Renal cortex interstitium (tissue), 11 donors: Measurements from ENCODE around the gene KIF19. TPM values are rescaled to one million over a fixed set of nuclear protein-coding genes. Genes with fewer than 3 reads are reported as not detected.

Experiments
- DNase-seq, 11 donors: peaks; one replicate each; pipeline ENCODE4 v3.0.0-alpha.2; 2013; ENCODE audit warnings: low read depth in 9 of 11, low spot score in 4 of 11; ENCODE audit errors: extremely low read depth in 1 of 11
- polyA plus RNA-seq, 3 donors: library from polyadenylated mRNA; unstranded; fragments of 120-200 nt; gene quantifications; one replicate each; pipeline ENCODE4 v1.2.1, GENCODE V29; 2013; ENCODE audit not compliant: insufficient read length in 3 of 3

KIF19 gene
- polyA plus RNA-seq, 3 donors = 0.30 to 0.79 (median 0.66) TPM

DNA sequence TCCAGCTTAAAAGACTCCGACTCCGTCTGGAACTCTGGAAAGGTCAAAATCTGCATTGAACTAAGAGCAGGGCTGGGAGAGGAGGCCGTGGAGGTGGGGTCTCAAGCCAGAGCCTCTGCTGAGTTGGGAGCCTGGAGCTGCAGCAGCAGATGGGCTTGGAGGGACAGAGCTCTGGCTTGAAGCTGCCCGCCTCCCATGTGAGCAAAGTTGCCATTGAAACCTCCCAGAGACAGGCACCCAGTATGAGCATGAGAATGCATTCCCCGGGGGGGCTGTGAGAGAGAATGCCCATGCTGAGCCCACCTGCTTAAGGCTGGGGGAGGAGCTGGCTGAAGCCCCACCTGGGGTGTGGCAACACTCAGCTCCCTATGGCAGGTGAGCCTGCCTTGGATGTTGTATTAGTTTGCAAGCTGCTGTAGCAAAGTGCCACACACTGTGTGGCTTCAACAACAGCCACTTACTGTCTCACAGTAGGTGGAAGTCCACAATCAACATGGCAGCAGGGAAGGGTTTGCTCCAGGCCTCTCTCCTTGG, 9.6 kb downstream of the KIF19 start:
- no peak for DNase-seq

DNA sequence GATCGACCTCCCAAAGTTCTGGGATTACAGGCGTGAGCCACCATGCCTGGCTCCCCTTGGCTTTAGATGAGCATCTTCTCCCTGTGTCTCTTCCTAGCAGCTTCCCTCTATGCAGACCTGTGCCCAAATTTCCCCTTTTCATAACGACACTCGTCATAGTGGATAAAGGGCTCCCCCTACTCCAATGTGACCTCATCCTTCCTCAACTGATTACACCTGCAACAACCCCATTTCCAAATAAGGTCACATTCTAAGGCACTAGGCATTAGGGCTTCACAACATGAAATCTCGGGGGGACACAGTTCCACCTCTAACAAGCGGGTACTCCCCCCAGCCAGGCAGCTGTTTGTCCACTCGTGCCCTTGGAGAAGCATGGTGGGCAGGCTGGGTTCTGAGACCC, 10.3 kb downstream of the KIF19 start:
- no peak for DNase-seq

DNA sequence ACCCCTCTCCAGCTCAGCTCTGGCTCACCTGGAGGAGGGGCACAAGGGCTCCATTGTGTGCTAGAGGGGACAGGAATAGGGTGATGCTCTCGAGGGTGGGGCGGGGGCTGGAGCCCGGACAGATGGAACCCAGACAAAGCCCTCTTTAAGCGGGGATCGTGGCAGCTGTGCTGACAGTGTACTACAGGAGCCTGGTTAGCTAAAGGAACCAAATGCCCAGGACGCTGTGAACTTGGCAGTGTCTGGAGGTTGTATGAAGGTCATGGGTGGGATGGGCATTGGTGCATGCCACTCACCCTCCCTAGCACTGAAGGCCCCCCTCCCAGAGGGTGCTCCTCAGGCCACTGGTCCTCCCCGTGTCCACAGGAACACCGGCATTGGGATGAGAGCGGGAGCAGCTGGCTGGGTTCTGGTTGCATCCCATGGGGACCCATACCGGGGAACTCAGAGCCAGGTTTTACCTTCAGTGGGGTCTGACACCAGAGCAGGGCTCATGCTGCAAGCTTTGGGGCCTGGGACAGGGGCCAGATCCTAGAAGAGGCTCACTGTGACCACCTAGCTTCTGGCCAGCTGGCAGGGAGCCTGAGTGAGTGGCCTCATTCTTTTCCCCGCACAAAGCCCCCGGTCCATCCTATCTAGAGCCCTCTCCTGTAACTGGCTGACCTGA, 11.9 kb downstream of the KIF19 start:
- DNase-seq = no peak

DNA sequence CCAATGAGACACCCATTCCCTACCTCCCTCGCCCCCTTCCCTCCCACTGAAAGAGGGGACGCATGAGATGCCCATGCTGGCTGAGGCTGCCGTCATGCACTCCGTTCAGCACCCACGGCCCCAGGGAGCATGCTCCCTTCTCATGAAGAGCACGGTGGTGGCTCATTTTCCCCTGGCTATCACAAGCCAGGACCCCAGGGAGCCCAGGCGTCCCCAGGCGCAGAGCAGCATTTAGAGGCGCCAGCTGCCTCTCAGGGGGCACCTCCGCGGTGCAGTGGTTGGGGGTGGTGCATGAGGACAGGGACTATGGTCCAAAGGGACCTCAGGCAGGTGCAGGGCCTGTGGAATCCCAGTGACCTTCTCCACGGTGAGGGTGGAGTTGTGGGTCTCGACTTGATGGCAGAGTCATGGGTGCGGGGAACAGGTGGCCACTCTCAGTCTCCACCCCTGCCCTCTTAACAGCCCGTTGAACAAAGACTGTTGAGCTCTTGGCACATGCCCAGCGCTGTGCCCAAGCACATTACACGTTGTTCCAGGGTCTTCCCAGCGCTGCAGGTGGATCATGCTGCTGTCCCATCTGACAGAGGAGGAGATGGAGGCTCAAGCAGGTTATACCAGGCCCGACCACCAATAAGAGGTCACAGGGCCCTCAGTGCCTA, 13.6 kb downstream of the KIF19 start:
- DNase-seq = no peak

DNA sequence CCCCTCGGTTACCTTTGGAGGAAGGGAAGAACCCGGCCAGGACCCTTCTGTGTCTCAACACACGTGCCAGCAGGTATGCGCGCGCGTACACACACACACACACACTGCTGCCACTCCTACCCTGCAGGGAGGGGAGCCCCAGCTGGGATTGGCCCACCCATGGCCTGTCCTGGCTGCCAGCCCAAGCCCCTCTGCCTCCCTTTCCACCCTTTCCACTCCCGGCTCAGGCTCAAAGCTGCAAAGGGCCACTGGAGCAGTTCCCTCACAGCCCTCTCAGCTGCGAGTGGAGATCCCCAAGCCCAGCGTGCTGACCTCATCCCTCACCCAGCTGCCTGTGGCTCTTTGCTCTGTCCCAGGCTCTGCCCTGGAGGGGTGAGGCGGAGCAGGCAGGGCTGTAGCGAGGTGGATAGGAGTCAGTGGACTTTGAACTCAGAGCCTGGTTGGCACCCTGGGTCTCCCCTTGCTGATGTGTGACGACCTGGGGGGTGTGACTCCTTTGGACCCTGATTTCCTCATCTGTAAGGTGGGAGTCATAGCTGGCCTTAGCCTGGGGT, 14.5 kb downstream of the KIF19 start:
- DNase-seq = no peak

DNA sequence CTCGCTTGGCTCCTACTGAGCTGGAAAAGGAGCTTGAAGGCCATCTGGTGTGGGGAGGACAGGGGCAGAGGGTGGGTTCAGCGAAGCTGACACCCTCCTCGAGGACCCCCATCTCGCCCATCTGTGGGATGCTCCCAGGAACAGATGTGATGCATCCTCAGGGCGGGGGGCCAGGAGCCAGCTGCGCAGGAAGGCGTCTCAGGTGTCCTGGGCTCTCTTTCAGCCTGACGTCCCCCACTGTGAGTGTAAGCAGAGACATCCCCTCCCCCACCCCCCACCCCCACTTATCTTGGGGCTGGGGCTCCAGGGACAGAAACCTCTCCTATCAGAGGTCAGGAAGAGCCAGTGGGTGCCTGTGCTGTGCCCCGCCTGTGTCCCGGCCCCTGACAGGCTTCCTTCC, 16.2 kb downstream of the KIF19 start:
- DNase-seq = no peak

DNA sequence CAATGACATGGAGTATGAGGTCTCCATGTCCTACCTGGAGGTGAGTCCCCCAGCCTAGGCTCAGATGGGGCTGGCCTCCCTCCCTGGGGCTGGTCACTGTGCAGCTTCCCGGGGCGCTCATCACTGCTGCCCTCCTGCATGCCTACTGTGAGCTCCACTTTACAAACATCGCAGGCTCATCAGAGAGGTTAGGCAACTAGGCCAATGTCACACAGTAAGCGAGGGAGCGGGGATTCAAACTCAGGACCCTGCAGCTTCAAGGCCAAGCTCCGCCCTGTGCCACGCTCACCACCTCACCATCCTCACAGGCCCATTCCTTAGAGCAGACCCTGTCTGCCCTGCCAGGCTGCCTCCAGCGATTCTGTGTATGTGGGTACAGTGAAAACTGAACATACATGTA, 17.1 kb downstream of the KIF19 start:
- DNase-seq = no peak

DNA sequence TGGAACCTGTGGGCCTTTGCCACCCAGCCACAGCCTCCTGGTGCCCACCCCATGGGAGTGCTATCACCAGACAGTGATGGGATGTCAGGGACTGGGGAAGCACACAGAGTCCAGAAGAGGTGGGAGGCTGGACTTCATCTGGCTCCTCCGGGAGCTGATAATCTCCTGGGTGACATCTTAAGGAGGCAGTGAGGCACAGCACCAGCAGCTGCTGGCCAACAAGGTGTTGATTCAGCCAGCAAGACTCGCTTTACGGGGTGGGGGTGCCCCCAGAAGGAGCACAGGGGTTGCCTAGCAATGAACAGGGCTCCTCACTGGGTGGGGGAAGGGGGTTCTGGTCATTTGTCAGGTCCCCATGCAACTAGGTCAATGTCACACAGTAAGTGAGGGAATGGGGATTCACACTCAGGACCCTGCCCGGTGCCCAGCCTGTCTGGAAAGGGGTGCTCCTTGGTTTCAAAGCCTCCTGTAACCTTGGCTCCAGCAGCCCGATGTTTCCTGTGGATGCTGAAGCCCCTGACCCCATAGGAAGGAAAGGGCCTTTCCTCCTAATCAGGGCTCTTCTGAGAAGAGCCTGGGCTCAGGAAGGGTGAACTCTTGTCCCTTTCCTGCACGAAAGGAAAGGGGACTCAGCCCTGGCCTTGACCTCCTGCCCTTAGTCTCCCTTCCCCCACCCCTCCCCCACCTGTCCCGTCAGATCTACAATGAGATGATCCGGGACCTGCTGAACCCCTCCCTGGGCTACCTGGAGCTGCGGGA, 17.7 kb downstream of the KIF19 start:
- DNase-seq = no peak

DNA sequence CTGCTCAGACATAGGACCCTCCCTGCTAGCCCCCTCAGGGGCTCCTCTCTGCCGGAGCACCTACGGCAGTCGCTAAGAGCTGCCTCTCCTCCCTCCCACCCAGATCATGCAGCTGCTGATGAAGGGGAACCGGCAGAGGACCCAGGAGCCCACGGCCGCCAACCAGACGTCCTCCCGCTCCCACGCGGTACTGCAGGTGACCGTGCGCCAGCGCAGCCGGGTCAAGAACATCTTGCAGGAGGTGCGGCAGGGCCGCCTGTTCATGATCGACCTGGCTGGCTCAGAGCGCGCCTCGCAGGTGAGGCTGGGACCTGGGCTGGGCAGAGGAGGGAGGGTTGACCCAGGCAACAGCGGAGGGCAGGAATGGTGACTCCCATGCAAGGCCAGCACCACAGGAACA, 18.6 kb downstream of the KIF19 start:
- DNase-seq = no peak

DNA sequence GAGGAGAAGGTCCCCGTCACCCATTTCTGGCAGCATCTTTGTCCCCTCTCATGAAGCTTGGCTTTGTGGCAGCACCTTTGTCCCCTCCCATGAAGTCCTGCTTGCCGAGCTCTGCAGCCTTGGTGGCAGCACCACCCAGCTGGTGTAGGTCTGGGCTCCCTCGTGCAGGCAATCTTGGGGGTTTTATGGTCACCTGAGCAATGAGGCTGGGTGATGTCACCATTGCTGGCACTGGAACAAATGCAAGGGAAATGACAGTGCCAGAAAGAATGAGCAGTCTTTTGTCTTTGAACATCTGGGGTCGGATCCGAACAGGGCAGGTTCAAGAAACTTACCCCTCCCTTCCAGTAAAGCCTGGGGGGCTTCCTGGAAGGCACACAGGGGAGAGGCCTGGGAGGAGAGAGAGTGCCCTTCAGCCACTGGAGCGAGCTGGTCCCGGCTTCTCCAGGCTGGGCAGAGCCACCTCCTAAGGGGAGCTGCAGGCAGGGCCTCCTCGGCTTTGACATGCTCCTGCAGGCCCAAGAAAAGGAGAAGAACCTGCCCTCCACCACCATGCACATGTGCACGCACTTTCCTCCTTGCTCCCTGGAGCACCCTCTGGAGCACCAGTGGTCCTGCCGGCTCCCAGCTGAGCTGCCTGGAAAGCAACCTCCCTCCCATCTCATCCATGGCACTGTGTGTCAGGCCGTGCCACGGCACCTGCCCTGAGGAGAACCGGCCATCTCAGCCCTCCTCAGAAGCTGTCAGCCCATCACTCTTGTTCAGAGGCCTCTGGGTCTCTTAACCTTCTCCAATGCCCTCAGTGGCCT, 19.6 kb downstream of the KIF19 start:
- no peak for DNase-seq

DNA sequence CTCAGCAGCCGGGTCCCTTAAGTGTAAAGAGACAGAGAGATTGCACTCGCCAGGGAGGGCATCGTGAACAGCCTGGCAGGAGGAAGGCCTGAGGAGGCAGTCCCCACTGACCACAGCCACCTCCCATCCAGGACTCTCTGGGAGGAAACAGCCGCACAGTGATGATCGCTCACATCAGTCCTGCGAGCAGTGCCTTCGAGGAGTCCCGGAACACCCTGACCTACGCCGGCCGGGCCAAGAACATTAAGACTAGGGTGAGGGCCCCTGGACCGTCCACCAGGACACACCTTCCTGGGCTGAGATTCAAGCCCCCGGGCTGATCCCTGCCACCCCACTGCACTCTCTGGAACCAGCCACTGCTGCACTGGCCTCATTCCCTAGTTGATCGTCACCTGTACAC, 21.6 kb downstream of the KIF19 start:
- no peak for DNase-seq

DNA sequence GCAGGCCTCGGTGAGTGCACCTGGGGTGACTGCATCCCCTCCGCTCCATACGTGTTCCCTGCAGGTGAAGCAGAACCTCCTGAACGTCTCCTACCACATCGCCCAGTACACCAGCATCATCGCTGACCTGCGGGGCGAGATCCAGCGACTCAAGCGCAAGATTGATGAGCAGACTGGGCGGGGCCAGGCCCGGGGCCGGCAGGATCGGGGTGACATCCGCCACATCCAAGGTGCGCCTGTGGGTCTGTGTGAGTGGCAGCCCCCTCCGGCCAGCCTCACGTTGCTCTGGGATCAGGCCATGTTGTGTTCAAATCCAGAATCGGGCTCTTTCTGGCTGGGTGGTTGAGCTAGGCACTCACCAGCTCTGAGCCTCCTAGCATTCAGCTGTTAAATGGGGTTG, 23.1 kb downstream of the KIF19 start:
- DNase-seq = no peak

DNA sequence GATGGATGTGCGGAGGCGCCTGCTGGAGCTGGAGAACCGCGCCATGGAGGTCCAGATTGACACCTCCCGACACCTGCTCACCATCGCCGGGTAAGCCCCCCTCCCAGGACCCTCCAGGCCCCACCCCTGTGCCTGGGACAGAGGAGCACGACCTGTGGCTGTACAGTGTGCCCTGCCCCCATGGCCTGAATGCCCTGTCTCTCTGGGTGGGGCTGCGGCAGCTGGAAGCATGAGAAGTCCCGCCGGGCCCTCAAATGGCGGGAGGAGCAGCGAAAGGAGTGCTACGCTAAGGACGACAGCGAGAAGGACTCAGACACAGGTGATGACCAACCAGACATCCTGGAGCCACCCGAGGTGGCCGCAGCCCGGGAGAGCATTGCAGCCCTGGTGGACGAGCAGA, 24.5 kb downstream of the KIF19 start:
- DNase-seq = no peak

DNA sequence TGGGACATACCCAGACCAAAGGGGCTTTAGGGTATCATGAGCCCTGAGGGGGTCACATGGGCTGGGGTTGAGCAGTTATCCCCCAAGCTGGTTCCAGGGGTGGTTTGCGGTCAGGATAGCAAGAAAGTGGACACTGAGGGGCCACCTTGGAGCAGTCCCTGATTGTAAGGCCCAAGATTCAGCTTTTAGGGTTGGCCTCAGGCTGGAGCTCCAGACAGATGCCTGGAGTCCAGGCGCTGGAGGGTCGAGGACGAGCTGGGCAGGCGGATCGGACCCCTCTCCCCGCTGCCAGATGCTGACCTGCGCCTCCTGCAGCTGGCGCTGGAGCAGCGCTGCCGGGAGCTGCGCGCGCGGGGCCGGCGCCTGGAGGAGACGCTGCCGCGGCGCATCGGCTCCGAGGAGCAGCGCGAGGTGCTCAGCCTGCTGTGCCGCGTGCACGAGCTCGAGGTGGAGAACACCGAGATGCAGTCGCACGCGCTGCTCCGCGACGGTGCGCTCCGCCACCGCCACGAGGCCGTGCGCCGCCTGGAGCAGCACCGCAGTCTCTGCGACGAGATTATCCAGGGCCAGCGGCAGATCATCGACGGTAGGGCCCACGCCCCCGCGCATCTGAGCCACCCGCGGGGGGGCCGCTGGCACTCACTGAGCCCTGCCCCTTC, 25.7 kb downstream of the KIF19 start:
- DNase-seq = no peak

DNA sequence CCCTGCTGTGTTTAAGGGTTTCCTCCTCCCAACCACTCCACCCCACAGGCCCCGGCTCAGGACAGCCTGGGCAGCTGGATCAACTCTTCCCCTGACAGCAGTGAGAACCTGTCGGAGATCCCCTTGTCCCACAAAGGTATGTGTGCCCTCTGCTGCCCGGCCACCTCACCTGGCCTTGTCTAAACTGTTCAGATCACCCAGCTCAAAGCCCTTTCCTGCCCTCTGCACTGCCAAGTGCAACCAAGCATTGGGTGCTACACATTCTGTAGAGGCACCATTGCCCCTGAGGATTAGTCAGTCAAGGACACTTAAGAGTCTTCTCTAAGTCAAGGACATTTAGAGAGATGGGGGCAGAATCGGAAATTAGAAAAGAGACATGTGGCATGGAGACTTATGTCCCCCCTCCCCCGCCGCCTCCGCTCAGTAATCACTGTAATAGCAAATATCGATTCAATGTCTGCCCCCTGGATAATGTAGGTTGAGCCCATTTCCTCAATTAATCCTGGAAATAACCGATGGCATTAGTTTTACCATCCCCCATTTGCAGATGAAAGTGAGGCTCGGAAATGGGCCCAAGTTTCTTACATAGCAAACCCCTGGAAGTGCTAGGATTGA, 27.5 kb downstream of the KIF19 start:
- DNase-seq = no peak

DNA sequence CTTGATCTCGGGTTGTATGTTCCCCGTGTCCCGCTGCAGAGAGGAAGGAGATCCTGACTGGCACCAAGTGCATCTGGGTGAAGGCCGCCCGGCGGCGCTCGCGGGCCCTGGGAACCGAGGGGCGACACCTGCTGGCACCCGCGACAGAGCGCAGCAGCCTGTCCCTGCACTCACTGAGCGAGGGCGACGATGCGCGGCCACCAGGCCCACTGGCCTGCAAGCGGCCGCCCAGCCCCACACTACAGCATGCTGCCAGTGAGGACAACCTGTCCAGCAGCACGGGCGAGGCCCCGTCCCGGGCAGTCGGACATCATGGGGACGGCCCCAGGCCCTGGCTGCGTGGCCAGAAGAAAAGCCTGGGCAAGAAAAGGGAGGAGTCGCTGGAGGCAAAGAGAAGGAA, 28.1 kb downstream of the KIF19 start:
- DNase-seq = peak in 1 of 11 donors; percentile 34

DNA sequence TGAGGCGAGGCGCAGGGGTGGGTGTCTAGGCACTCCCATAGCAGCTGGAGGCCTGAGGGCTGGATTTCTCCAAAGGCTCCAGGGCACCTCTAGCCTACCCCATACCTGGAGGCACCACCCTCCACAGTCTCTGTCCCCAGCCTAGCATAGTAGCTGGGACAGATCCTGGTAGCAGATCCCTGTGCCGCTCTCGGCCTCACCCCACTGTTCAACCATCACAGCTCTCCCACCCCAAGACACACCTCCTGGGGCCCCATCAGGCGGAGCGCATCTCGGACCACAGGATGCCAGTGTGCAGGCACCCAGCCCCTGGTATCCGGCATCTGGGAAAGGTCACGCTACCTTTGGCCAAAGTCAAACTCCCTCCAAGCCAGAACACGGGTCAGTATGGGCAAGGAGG, 28.5 kb downstream of the KIF19 start:
- DNase-seq = no peak

DNA sequence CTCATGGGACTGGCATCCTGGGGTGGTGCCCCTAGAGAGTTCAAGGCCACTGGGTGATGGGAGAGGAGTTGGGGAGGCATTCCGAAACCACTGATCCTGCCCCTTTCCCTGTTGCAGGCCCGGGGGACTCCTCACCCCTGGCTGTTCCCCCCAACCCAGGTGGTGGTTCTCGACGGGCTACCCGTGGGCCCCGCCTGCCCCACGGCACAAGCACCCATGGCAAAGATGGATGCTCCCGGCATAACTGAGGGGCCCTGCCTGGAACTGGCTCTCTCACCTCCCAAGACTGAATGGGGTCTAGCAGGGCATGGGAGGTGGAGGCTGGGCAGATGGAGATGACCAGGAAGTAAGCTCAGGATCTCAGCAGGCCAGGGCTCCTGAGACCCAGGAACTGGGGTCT, 29.0 kb downstream of the KIF19 start:
- no peak for DNase-seq
